SK-N-SH treated with all-trans-retinoic acid at 6 μM for 48 hours (cell line): Measurements from ENCODE around the gene SDR9C7.
"Not testable (repeated sequence)": the region's sequence is repeated elsewhere in the genome, so short reads cannot be mapped to it uniquely, and the experiment has no call there.

Experiments used
- ATAC-seq: fragments of 200-7000 bp; cut with Tn5 transposase; 3 replicates; pipeline ENCODE4 v1.9.1; 2020; ENCODE audit warnings: mild to moderate bottlenecking, moderate library complexity
- ARNTL ChIP-seq: fragments of 450-650 bp; formaldehyde crosslinking; IDR thresholded peaks from 2 replicates; pipeline ENCODE4 v1.5.0; 2020; ENCODE audit warnings: low read depth, mild to moderate bottlenecking, moderate library complexity, borderline replicate concordance
- BACH2 ChIP-seq: fragments of 250-450 bp; sonication (Bioruptor Pico); IDR thresholded peaks from 2 replicates; pipeline ENCODE4 v1.9.0; 2021; ENCODE audit warnings: mild to moderate bottlenecking, borderline replicate concordance
- CSDC2 ChIP-seq: fragments of 250-450 bp; sonication (Bioruptor Pico); IDR thresholded peaks from 2 replicates; pipeline ENCODE4 v1.5.0; 2020; ENCODE audit warnings: mild to moderate bottlenecking, moderate library complexity
- GLIS3 ChIP-seq: fragments of 250-450 bp; sonication (Bioruptor Pico); IDR thresholded peaks from 2 replicates; pipeline ENCODE4 v1.5.0; 2020; ENCODE audit warnings: mild to moderate bottlenecking, moderate library complexity
- OSR1 ChIP-seq: fragments of 250-450 bp; sonication (Bioruptor Pico); IDR thresholded peaks from 2 replicates; pipeline ENCODE4 v1.8.0; 2022; ENCODE audit warnings: moderate library complexity, mild to moderate bottlenecking, inconsistent platforms
- PPARA ChIP-seq: fragments of 250-450 bp; sonication (Bioruptor Pico); IDR thresholded peaks from 2 replicates; pipeline ENCODE4 v1.5.0; 2020; ENCODE audit warnings: mild to moderate bottlenecking, borderline replicate concordance
- RARB ChIP-seq: fragments of 250-450 bp; sonication (Bioruptor Pico); IDR thresholded peaks from 2 replicates; pipeline ENCODE4 v1.8.0; 2021; ENCODE audit warnings: mild to moderate bottlenecking, moderate library complexity
- SNAI2 ChIP-seq: fragments of 250-450 bp; sonication (Bioruptor Pico); IDR thresholded peaks from 2 replicates; pipeline ENCODE4 v1.5.0; 2020; ENCODE audit warnings: mild to moderate bottlenecking, moderate library complexity
- TOX ChIP-seq: fragments of 250-450 bp; sonication (Bioruptor Pico); IDR thresholded peaks from 2 replicates; pipeline ENCODE4 v1.8.0; 2021; ENCODE audit warnings: mild to moderate bottlenecking, moderate library complexity, borderline replicate concordance
- ZC3H10 ChIP-seq: fragments of 250-450 bp; sonication (Bioruptor Pico); IDR thresholded peaks from 2 replicates; pipeline ENCODE4 v1.5.1; 2021; ENCODE audit warnings: mild to moderate bottlenecking, moderate library complexity
- ZFP3 ChIP-seq: fragments of 250-450 bp; sonication (Bioruptor Pico); IDR thresholded peaks from 2 replicates; pipeline ENCODE4 v1.5.0; 2020; ENCODE audit warnings: mild to moderate bottlenecking, moderate library complexity
- ZFP30 ChIP-seq: fragments of 450-650 bp; formaldehyde crosslinking; IDR thresholded peaks from 2 replicates; pipeline ENCODE4 v1.5.0; 2022; ENCODE audit warnings: mild to moderate bottlenecking, moderate library complexity
- ZNF565 ChIP-seq: fragments of 450-650 bp; formaldehyde crosslinking; conservative IDR thresholded peaks from 2 replicates; pipeline ENCODE4 v1.5.0; 2020; ENCODE audit warnings: low read depth, mild to moderate bottlenecking, moderate library complexity
- ZNF70 ChIP-seq: fragments of 450-650 bp; formaldehyde crosslinking; IDR thresholded peaks from 2 replicates; pipeline ENCODE4 v1.5.0; 2020; ENCODE audit warnings: mild to moderate bottlenecking, moderate library complexity
- ZNF8 ChIP-seq: fragments of 450-650 bp; formaldehyde crosslinking; IDR thresholded peaks from 2 replicates; pipeline ENCODE4 v1.5.0; 2020; ENCODE audit warnings: mild to moderate bottlenecking, moderate library complexity
- TF ChIP-seq, protein P1 (sequence below): fragments of 250-450 bp; sonication (Bioruptor Pico); IDR thresholded peaks from 2 replicates; pipeline ENCODE4 v1.5.1; 2021; ENCODE audit warnings: mild to moderate bottlenecking, moderate library complexity
- TF ChIP-seq, protein P2 (sequence below): fragments of 250-450 bp; sonication (Bioruptor Pico); IDR thresholded peaks from 2 replicates; pipeline ENCODE4 v1.8.0; 2021; ENCODE audit warnings: low read depth, mild to moderate bottlenecking, moderate library complexity, borderline replicate concordance
- TF ChIP-seq, protein P3 (sequence below): fragments of 250-450 bp; sonication (Bioruptor Pico); IDR thresholded peaks from 2 replicates; pipeline ENCODE4 v1.5.1; 2020; ENCODE audit warnings: low read depth, mild to moderate bottlenecking, moderate library complexity
- TF ChIP-seq, protein P4 (sequence below): fragments of 250-450 bp; sonication (Bioruptor Pico); IDR thresholded peaks from 2 replicates; pipeline ENCODE4 v1.8.0; 2020; ENCODE audit warnings: mild to moderate bottlenecking, moderate library complexity, borderline replicate concordance

Gene SDR9C7

DNA sequence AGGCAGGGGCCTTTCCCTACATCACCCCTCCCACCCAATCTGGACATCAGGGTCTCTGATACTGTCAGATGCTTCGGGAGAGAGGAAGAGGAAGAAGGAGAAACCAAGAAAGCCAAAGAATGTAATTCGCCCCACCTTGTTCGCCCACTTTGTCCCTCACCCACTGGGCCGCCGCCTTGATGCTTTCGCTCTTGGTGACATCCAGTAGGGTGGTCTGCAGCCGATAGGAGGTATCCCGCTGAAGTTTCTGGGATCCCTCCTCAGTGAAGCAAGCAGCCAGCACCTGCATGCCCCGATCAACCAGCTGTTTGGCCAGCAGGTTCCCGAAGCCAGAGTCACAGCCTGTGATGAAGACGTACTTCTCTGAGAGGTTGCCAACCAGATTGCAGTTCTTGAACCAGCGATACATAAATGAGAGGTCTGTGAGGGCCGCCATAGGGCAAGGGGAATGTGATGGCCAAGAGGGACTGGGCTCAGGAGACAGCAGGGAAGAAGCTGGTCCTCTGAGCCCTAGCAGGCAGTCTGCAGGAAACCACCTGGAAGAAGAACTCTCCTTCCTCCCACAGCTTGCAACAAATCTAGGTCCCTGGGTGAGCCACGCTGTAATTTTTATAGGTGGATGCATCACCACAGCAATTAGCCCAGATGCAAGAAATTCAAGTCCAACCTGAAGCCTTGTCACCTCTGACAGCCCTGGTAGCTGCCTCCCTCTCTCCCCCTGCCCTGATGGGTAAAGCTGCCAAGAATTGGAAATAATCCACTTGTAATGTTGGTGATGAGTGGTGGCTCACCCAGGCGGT, at the start of gene SDR9C7:
Gene SDR9C7 (minus strand): TSS at position 583 of the 800 bp plus-strand sequence. CDS start 147 bp downstream, at position 436.
- no peak for ATAC-seq
- TF ChIP-seq OSR1 = no peak
- TF ChIP-seq ZC3H10 = no peak
- no peak for TF ChIP-seq ZFP30 (CRISPR knock-in tag)
- no peak for TF ChIP-seq ZNF8 (CRISPR knock-in tag)
- TF ChIP-seq ZFP3 = no peak
- TF ChIP-seq ZNF70 (CRISPR knock-in tag) = no peak
- TF ChIP-seq CSDC2 = no peak
- no peak for TF ChIP-seq PPARA (CRISPR knock-in tag)
- no peak for TF ChIP-seq RARB (CRISPR knock-in tag)
- TF ChIP-seq, protein P1, sequence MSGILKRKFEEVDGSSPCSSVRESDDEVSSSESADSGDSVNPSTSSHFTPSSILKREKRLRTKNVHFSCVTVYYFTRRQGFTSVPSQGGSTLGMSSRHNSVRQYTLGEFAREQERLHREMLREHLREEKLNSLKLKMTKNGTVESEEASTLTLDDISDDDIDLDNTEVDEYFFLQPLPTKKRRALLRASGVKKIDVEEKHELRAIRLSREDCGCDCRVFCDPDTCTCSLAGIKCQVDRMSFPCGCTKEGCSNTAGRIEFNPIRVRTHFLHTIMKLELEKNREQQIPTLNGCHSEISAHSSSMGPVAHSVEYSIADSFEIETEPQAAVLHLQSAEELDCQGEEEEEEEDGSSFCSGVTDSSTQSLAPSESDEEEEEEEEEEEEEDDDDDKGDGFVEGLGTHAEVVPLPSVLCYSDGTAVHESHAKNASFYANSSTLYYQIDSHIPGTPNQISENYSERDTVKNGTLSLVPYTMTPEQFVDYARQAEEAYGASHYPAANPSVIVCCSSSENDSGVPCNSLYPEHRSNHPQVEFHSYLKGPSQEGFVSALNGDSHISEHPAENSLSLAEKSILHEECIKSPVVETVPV (CRISPR knock-in tag) = no peak

DNA sequence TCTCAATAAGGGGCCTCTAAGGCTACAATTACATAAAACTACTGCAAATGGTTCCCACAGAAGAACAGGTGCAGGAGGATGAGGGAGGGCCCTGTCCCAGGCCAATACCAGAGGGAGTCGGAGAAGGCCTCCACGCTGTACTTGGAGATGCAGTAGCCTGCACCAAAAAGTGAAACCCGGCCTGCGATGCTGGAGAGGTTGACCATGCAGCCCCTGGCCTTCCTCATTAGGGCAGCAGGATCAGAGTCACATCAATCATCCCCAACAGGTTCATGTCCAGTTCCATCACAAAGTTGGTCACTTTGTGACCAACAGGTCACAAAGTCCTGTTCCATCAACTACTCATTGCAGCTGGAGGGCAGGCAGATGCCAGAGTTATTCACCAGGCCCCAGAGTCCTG, 49.2 kb upstream of the SDR9C7 start:
- no peak for ATAC-seq
- TF ChIP-seq SNAI2 (CRISPR knock-in tag) (no peak), OSR1 (no peak), ZFP30 (CRISPR knock-in tag) (no peak), BACH2 (no peak), RARB (CRISPR knock-in tag) (no peak), TOX (CRISPR knock-in tag) (no peak), ZFP3 (no peak)
- TF ChIP-seq, protein P2, sequence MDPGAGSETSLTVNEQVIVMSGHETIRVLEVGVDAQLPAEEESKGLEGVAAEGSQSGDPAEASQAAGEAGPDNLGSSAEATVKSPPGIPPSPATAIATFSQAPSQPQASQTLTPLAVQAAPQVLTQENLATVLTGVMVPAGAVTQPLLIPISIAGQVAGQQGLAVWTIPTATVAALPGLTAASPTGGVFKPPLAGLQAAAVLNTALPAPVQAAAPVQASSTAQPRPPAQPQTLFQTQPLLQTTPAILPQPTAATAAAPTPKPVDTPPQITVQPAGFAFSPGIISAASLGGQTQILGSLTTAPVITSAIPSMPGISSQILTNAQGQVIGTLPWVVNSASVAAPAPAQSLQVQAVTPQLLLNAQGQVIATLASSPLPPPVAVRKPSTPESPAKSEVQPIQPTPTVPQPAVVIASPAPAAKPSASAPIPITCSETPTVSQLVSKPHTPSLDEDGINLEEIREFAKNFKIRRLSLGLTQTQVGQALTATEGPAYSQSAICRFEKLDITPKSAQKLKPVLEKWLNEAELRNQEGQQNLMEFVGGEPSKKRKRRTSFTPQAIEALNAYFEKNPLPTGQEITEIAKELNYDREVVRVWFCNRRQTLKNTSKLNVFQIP (CRISPR knock-in tag) = no peak
- TF ChIP-seq, protein P3, sequence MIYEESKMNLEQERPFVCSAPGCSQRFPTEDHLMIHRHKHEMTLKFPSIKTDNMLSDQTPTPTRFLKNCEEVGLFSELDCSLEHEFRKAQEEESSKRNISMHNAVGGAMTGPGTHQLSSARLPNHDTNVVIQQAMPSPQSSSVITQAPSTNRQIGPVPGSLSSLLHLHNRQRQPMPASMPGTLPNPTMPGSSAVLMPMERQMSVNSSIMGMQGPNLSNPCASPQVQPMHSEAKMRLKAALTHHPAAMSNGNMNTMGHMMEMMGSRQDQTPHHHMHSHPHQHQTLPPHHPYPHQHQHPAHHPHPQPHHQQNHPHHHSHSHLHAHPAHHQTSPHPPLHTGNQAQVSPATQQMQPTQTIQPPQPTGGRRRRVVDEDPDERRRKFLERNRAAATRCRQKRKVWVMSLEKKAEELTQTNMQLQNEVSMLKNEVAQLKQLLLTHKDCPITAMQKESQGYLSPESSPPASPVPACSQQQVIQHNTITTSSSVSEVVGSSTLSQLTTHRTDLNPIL (CRISPR knock-in tag) = no peak
- TF ChIP-seq, all 23 proteins: peak for 0

DNA sequence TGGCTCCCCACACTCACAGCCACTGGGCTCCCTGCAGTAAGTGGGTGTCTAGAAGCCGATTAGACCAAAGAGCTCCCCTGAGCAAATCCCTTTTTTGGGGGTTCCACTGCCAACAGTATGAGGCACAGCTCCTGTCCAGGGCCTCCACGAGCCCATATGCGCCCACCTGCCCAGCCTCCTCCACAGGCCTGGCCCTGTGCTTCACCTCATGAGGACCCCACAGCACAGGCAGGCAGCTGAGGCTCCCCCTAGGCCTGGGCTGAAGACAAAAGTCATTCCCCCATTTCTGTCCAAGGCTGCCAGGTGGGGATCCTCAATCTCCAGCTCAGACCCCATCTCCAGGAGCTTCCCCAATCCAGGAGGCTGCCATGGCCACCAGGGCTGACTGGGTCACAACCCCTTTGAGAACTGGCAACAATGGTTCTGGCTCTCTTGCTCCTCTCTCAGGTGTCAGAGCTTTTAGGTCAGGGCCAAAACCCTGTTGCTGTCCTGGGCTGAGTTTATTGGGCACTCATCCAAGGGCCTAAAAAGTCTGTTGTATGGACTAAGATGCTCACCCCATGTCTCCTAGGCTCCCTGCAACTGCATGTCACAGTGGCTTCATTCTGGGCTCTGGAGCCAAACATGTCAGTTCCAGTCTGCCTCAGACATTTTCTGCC, 48.5 kb upstream of the SDR9C7 start:
- not testable (repeated sequence) for ATAC-seq

DNA sequence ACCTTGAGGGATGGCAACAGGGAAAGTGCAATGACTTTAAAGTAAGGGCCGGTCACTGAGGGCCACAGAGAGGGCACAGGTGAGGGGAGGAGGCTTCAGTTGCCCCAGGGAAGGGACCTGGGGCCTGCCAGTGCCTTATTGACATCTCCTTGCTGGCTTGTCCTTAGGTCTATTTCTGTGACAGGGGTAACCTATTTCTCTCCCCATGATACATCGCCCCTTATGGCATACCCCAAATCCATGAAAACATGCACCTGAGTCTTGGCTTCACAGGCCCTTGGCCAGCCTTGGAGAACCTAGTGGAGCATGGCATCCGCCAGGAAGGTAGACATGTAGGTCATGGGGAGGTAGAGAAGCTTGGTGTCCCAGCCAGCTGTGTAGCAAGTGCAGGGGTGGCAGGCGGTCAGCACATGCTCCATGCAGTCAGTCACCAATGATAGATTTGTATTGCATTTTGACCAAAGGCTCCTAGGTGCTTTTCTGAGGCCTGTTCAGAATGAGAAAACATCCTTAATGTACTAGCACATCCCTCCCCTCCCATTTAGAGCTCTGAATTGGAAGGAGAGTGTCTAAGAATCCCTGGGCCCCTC, 46.8 kb upstream of the SDR9C7 start:
- ATAC-seq = no peak
- no peak for TF ChIP-seq GLIS3 (CRISPR knock-in tag)
- TF ChIP-seq, protein P4, sequence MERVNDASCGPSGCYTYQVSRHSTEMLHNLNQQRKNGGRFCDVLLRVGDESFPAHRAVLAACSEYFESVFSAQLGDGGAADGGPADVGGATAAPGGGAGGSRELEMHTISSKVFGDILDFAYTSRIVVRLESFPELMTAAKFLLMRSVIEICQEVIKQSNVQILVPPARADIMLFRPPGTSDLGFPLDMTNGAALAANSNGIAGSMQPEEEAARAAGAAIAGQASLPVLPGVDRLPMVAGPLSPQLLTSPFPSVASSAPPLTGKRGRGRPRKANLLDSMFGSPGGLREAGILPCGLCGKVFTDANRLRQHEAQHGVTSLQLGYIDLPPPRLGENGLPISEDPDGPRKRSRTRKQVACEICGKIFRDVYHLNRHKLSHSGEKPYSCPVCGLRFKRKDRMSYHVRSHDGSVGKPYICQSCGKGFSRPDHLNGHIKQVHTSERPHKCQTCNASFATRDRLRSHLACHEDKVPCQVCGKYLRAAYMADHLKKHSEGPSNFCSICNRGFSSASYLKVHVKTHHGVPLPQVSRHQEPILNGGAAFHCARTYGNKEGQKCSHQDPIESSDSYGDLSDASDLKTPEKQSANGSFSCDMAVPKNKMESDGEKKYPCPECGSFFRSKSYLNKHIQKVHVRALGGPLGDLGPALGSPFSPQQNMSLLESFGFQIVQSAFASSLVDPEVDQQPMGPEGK (CRISPR knock-in tag) = no peak
- TF ChIP-seq ZNF565 = no peak
- TF ChIP-seq ARNTL (CRISPR knock-in tag) = no peak
- TF ChIP-seq TOX (CRISPR knock-in tag) = no peak
- TF ChIP-seq, protein P3 (CRISPR knock-in tag) = no peak
- no peak for TF ChIP-seq ZC3H10
- no peak for TF ChIP-seq ZFP3
- TF ChIP-seq, protein P1 (CRISPR knock-in tag) = no peak
- no peak for TF ChIP-seq ZNF70 (CRISPR knock-in tag)
- TF ChIP-seq, protein P2 (CRISPR knock-in tag) = no peak
- TF ChIP-seq BACH2 = no peak
